Measurements from ENCODE around the gene MED17.
"Not testable (repeated sequence)": the region's sequence is repeated elsewhere in the genome, so short reads cannot be mapped to it uniquely, and the experiment has no call there.

The MED17 gene

GRCh38 chr11:93784145-93784934, at the start of gene MED17:
Gene MED17, plus strand, starts transcription at chr11:93784282. Its CDS starts 232 bp downstream, at chr11:93784514.
- DNase-seq, result peak; percentile 92

- no peak for DNase-seq
Observed at GRCh38 chr11:93734427-93735222, 49.5 kb upstream of the MED17 start.

GRCh38 chr11:93735627-93736026, 48.5 kb upstream of the MED17 start:
- no peak for DNase-seq

GRCh38 chr11:93736129-93736528, 48.0 kb upstream of the MED17 start:
- DNase-seq, result no peak

- DNase-seq, result no peak
Observed at GRCh38 chr11:93737904-93738612, 46.0 kb upstream of the MED17 start.

- no peak for DNase-seq
Observed at GRCh38 chr11:93738647-93739081, 45.4 kb upstream of the MED17 start.

- DNase-seq, result peak; percentile 64
Observed at GRCh38 chr11:93740031-93740729, 43.9 kb upstream of the MED17 start.

- DNase-seq, result peak; percentile 75
Observed at GRCh38 chr11:93740730-93741093, 43.4 kb upstream of the MED17 start.

GRCh38 chr11:93741094-93741881, 42.8 kb upstream of the MED17 start, which contains the start of the genes C11orf54 and TAF1D:
Gene C11orf54, plus strand, starts transcription at chr11:93741672. Its CDS starts 5,722 bp downstream, at chr11:93747394.
Gene TAF1D, minus strand, starts transcription at chr11:93741495. Its CDS starts 2,191 bp downstream, at chr11:93739304.
- peak; percentile 95 for DNase-seq

- DNase-seq, result no peak
Observed at GRCh38 chr11:93741882-93742226, 42.2 kb upstream of the MED17 start.

GRCh38 chr11:93743291-93743690, 40.8 kb upstream of the MED17 start:
- no peak for DNase-seq

- DNase-seq, result no peak
Observed at GRCh38 chr11:93744669-93745004, 39.4 kb upstream of the MED17 start.

- DNase-seq, result not testable (repeated sequence)
Observed at GRCh38 chr11:93745005-93745755, 38.9 kb upstream of the MED17 start.

GRCh38 chr11:93746101-93746500, 38.0 kb upstream of the MED17 start:
- DNase-seq, result no peak

- DNase-seq, result no peak
Observed at GRCh38 chr11:93747122-93747521, 37.0 kb upstream of the MED17 start.

GRCh38 chr11:93751001-93751400, 33.1 kb upstream of the MED17 start:
- DNase-seq, result no peak

GRCh38 chr11:93753241-93753640, 30.8 kb upstream of the MED17 start:
- no peak for DNase-seq

GRCh38 chr11:93756748-93757147, 27.3 kb upstream of the MED17 start:
- no peak for DNase-seq

GRCh38 chr11:93757301-93757700, 26.8 kb upstream of the MED17 start:
- DNase-seq, result no peak

- DNase-seq, result no peak
Observed at GRCh38 chr11:93757924-93758865, 25.9 kb upstream of the MED17 start.
